ENCODE measurements around the gene LRPAP1.

- TF ChIP-seq CTCF (IDR thresholded peaks at IDR 0.05) (no peak), POLR2A (IDR thresholded peaks at IDR 0.05) (no peak), POLR2AphosphoS5 (IDR thresholded peaks at IDR 0.05; ENCODE audit: insufficient read depth in 1 of 2, low read depth in 1 of 2) (no peak)
Observed at GRCh38 chr4:3499710-3500109, 32.5 kb downstream of the LRPAP1 start.

Data from vagina (tissue), 2 donors.